T-cell (primary cell): Measurements from ENCODE around the gene KCNJ8. TPM values are rescaled to one million over a fixed set of nuclear protein-coding genes. Genes with fewer than 3 reads are reported as not detected.
A peak's percentile ranks its signal among the peaks of the same experiment; 100 is the strongest.

Experiments
- ATAC-seq, 4 experiments: fragments of 200-7000 bp in 3 of 4; fragments of 150-1000 bp in 1 of 4; cut with Tn5 transposase; replicated peaks in 1 of 4; 1 replicate in 3 of 4; 2 replicates in 1 of 4; pipeline ENCODE4 v1.10.0; 2021; ENCODE audit warnings: moderate library complexity in 3 of 4, mild to moderate bottlenecking in 2 of 4, moderate number of reproducible peaks in 1 of 4
- CTCF ChIA-PET, 2 donors: fragments of 300-600 bp; sonication (Branson Sonifier 250); formaldehyde crosslinking; loops; one replicate each; lab custom pipeline; 2022; ENCODE audit warnings: antibody characterized with exemption in 2 of 2; lab: Charles Lee
- POLR2A ChIA-PET, 2 donors: fragments of 300-600 bp; sonication (Branson Sonifier 250); formaldehyde crosslinking; loops; one replicate each; lab custom pipeline; 2022; ENCODE audit warnings: antibody characterized with exemption in 2 of 2; lab: Charles Lee
- DNase-seq, 35 experiments: peaks; one replicate each; pipeline versions ENCODE4 v3.0.0 to v3.0.0-alpha.2; 2013 to 2023
- H3K27ac ChIP-seq: one replicate; pipeline ENCODE4 v1.5.1; 2013; ENCODE audit warnings: low read length
- H3K27me3 ChIP-seq, 2 experiments: replicated peaks in 1 of 2; 1 replicate in 1 of 2; 2 replicates in 1 of 2; pipeline versions ENCODE4 v1.6.1 to v1.7.0; 2013; ENCODE audit warnings: low read length in 1 of 2, mixed read lengths in 1 of 2; ENCODE audit not compliant: control insufficient read depth in 2 of 2, insufficient read depth in 2 of 2; ENCODE audit errors: extremely low read depth in 1 of 2
- H3K36me3 ChIP-seq, 2 donors: 1 replicate in 1 of 2; 2 replicates in 1 of 2; pipeline versions ENCODE4 v1.6.1 to v1.7.0; 2013; ENCODE audit warnings: low read length in 1 of 2; ENCODE audit not compliant: control insufficient read depth in 2 of 2, insufficient read depth in 1 of 2; ENCODE audit errors: extremely low read depth in 1 of 2
- H3K4me1 ChIP-seq, 2 experiments: 1 replicate in 1 of 2; 2 replicates in 1 of 2; pipeline versions ENCODE4 v1.6.1 to v1.7.0; 2013; ENCODE audit warnings: low read length in 2 of 2, mixed read lengths in 1 of 2; ENCODE audit not compliant: insufficient read depth in 2 of 2, control insufficient read depth in 1 of 2; ENCODE audit errors: extremely low read depth in 1 of 2
- H3K4me3 ChIP-seq, 2 donors: 1 replicate in 1 of 2; 2 replicates in 1 of 2; pipeline versions ENCODE4 v1.5.1 to v1.7.0; 2013; ENCODE audit warnings: mild to moderate bottlenecking in 2 of 2, low read length in 1 of 2, moderate library complexity in 1 of 2; ENCODE audit not compliant: control insufficient read depth in 1 of 2; ENCODE audit errors: extremely low read depth in 1 of 2
- H3K9me3 ChIP-seq: 2 replicates; pipeline ENCODE4 v1.7.0; 2013
- H3K27ac Mint-ChIP-seq, 2 donors: one replicate each; pipeline ENCODE4 v1.8.0; 2020 to 2021; ENCODE audit warnings: mild to moderate bottlenecking in 2 of 2, mixed read lengths in 2 of 2
- H3K27me3 Mint-ChIP-seq, 2 donors: one replicate each; pipeline ENCODE4 v1.8.0; 2021 to 2022; ENCODE audit warnings: mixed read lengths in 2 of 2
- H3K36me3 Mint-ChIP-seq: one replicate; pipeline ENCODE4 v1.8.0; 2021; ENCODE audit warnings: mixed read lengths
- H3K4me1 Mint-ChIP-seq, 3 donors: one replicate each; pipeline ENCODE4 v1.8.0; 2020 to 2022; ENCODE audit warnings: mixed read lengths in 3 of 3, mild to moderate bottlenecking in 1 of 3
- H3K4me3 Mint-ChIP-seq, 3 donors: one replicate each; pipeline ENCODE4 v1.8.0; 2020 to 2022; ENCODE audit warnings: mild to moderate bottlenecking in 3 of 3, mixed read lengths in 3 of 3, moderate library complexity in 3 of 3
- H3K9me3 Mint-ChIP-seq, 3 donors: one replicate each; pipeline ENCODE4 v1.8.0; 2020 to 2022; ENCODE audit warnings: mixed read lengths in 3 of 3
- WGBS: methylation state at CpG from one replicate; pipeline ENCODE4 v1.1.5; 2013; ENCODE audit warnings: missing lambda C conversion rate; ENCODE audit not compliant: insufficient coverage; 5-methylcytosine and 5-hydroxymethylcytosine counted together
- total RNA-seq, 35 experiments: library from RNA in 6 of 35; stranded (reverse) in 6 of 35; fragments of 120-200 nt in 1 of 35; gene quantifications; one replicate each; pipeline versions ENCODE4 v1.2.1 to v1.2.4 and lab custom pipeline; 2013 to 2026

The KCNJ8 gene
- total RNA-seq (under 1 TPM in 1 of 5 donors, not detected in 4; 0.41 TPM), total RNA-seq (lab: John Stamatoyannopoulos, UW) (0 to 0.30 (median 0) reads per million in 29 experiments)
- not detected for total RNA-seq (2013)

DNA sequence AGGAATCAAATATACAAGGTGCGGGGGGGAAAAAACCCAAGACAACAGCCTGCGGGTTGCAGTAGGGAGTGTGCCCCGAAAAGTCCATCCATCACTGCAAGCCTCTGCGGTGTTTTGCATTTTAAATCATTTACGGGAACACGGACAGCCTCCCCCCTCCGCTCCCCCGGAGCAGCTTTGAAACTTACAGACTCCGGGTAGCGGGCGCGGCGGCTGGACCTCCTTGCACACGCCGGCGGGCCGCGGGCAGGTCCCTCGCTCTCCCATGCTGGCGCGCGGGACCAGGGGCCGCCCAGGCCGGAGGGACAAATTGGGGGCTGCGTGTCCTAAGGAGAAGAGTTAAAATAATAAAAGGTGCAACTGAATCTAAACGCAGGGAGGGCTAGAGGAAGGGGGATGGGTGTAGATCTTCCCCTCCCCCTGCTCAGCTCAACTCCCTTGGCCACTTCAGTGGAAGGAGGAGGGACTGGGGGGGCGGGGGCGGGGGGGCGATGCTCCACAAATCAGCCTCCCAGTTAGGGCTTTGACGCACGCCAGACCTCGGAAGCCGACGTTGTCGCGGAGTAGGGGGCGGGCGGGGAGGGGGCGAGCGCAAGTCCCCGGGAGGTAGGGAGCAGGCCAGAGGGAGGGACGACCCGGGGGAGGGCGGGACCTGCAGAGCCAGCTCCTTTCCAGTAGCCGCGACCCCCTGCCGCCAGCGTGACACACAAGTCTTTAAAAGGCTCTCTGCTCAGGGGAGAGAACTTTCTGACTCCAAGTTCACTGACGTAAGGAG, at the start of gene KCNJ8:
Gene KCNJ8, minus strand, starts transcription at position 349 of the 775 bp plus-strand sequence. CDS start 1,090 bp downstream, outside the sequence.
- POLR2A ChIA-PET, result no interaction called here
- ATAC-seq (peak in 2 of 4 experiments; percentile 19 to 56), DNase-seq (peak in 2 of 35 experiments; percentile 1 to 6)
- Histone ChIP-seq H3K27me3 (peaks cover 5 to 17% of the 10 kb centered on the region in 2 experiments), H3K4me1 (peaks cover 0 to 8% of the 10 kb centered on the region in 2 experiments), H3K4me3 (peak within 1 kb of the TSS in 1 of 2 donors; percentile 27), H3K9me3 (no peaks in the 10 kb centered on the region), H3K27ac (no peak within 1 kb of the TSS), H3K36me3 (no peaks in the 10 kb centered on the region)
- Mint-ChIP-seq H3K27me3 (peaks cover 44 to 54% of the 10 kb centered on the region in 2 donors), H3K36me3 (no peaks in the 10 kb centered on the region), H3K4me3 (peak within 1 kb of the TSS; percentile 39 to 66 (median 53)), H3K4me1 (peaks cover 10 to 20% (median 14%) of the 10 kb centered on the region in 3 donors), H3K9me3 (no peaks in the 10 kb centered on the region), H3K27ac (peak within 1 kb of the TSS in 1 of 2 donors; percentile 8)
- CTCF ChIA-PET, result no interaction called here
- WGBS, result 2% methylated on average over 29 of the region's 49 CpGs

DNA sequence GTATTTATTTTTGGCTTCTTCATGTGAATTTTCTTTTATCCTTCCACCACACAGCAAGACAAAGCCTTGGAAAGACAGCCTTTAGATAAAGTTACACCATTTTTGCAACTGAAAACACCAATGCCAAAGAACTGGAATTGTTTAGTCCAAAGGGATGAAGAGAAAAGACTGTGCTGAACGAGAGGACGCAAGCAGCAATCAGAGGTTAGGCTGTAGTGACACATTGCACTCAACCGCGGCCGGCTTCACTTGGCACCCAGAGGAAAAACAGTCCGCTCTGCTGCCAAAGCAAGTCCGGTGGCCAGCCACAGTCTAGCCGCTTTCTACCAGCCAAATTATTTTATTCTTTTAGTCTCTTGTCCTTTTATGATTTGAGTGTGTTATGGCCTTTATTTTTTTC, 49.1 kb upstream of the KCNJ8 start:
- POLR2A ChIA-PET, result no interaction called here
- DNase-seq (no peak), ATAC-seq (no peak)
- no peaks in the 10 kb centered on the region for H3K4me1 Mint-ChIP-seq
- CTCF ChIA-PET, result no interaction called here
- H3K27ac ChIP-seq, result no peak overlapping the region
- H3K4me3 ChIP-seq, result no peak overlapping the region
- WGBS, result no CpG with 5 or more reads among the region's 8 CpGs
- H3K9me3 Mint-ChIP-seq, result no peaks in the 10 kb centered on the region
- H3K27me3 ChIP-seq, result no peaks in the 10 kb centered on the region
- no peak overlapping the region for H3K27ac Mint-ChIP-seq
- H3K9me3 ChIP-seq, result no peaks in the 10 kb centered on the region
- no peak overlapping the region for H3K4me3 Mint-ChIP-seq
- H3K36me3 Mint-ChIP-seq, result no peaks in the 10 kb centered on the region
- peaks cover 4 to 12% of the 10 kb centered on the region in 2 donors for H3K27me3 Mint-ChIP-seq
- H3K36me3 ChIP-seq, result no peaks in the 10 kb centered on the region
- H3K4me1 ChIP-seq, result no peaks in the 10 kb centered on the region

DNA sequence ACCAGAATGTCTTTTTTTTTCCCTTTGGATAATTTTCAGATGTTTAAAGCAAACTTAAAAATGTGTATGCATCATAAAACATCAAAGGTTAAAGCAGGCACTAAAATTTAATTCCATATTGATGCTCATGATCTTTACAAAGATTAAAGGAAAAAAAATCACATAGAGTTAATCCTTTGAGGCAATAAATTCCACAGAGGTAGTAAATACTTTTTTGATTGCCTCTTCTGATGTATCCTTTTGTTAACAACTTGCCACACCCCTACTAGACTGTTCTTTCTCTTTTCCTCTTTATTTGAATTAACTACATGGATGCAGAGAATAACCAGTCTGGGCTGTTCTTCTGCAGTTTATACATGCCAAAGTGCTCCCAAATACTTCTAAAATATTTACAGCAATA, 45.2 kb upstream of the KCNJ8 start:
- no peaks in the 10 kb centered on the region for H3K9me3 Mint-ChIP-seq
- CTCF ChIA-PET, result no interaction called here
- H3K4me1 ChIP-seq, result no peaks in the 10 kb centered on the region
- H3K4me1 Mint-ChIP-seq, result no peaks in the 10 kb centered on the region
- no peaks in the 10 kb centered on the region for H3K36me3 Mint-ChIP-seq
- no peak overlapping the region for H3K4me3 Mint-ChIP-seq
- no peaks in the 10 kb centered on the region for H3K9me3 ChIP-seq
- H3K36me3 ChIP-seq, result no peaks in the 10 kb centered on the region
- no peak for DNase-seq
- no peak overlapping the region for H3K27ac Mint-ChIP-seq
- no peak overlapping the region for H3K27ac ChIP-seq
- H3K27me3 ChIP-seq, result no peaks in the 10 kb centered on the region
- peaks cover 2 to 16% of the 10 kb centered on the region in 2 donors for H3K27me3 Mint-ChIP-seq
- POLR2A ChIA-PET, result no interaction called here
- no peak for ATAC-seq
- H3K4me3 ChIP-seq, result no peak overlapping the region

DNA sequence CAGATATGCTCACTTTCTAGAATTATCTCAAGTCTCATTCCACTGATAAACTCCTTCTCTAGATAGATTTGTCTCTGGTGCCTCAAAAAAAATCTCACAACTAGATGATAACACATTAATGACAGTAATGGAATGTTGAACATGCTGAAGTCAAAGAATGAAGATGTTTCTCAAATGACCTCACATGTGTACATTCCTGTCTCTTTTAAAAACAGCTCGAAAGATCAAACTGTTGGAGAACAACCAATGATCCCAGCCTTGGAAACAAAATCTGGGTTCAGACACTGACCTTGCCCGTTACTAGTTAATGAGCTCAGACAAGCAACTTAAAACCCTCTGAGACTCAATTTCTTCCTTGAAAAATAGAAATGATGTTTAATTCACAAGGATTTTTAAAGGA, 44.7 kb upstream of the KCNJ8 start:
- Histone ChIP-seq H3K9me3 (no peaks in the 10 kb centered on the region), H3K4me3 (no peak overlapping the region), H3K36me3 (no peaks in the 10 kb centered on the region), H3K27me3 (no peaks in the 10 kb centered on the region), H3K4me1 (no peaks in the 10 kb centered on the region), H3K27ac (no peak overlapping the region)
- peaks cover 0 to 16% of the 10 kb centered on the region in 2 donors for H3K27me3 Mint-ChIP-seq
- H3K4me1 Mint-ChIP-seq, result no peaks in the 10 kb centered on the region
- POLR2A ChIA-PET, result interaction anchor here in 1 of 2 donors (0.7 kb wide), 1 partner anchor 17 kb away, joined by 6 read pairs; no protein-coding TSS in a partner anchor
- H3K27ac Mint-ChIP-seq, result no peak overlapping the region
- H3K4me3 Mint-ChIP-seq, result no peak overlapping the region
- DNase-seq (no peak), ATAC-seq (no peak)
- no peaks in the 10 kb centered on the region for H3K36me3 Mint-ChIP-seq
- CTCF ChIA-PET, result no interaction called here
- no peaks in the 10 kb centered on the region for H3K9me3 Mint-ChIP-seq
- 60% methylated on average over 1 of the region's 2 CpGs for WGBS

DNA sequence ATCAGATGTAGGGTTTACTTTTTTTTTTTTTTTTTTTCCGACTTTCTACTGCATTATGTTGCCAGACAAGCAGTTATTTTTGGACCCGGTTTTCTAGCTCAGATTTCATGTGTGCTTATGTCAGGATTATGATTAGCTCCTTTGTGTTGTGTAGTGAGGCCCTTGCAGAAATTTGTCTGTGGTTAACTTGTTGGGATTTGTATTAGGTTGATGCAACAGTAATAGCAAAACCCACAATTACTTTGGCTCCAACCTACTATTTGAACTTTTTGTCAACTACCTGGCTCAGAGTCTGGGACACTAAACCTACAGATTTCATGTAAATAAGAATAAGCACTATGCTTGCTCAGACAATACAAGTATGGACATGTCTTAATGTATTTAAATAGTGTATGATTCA, 44.1 kb upstream of the KCNJ8 start:
- Histone ChIP-seq H3K4me3 (no peak overlapping the region), H3K27me3 (no peaks in the 10 kb centered on the region), H3K27ac (no peak overlapping the region), H3K36me3 (no peaks in the 10 kb centered on the region), H3K9me3 (no peaks in the 10 kb centered on the region), H3K4me1 (no peaks in the 10 kb centered on the region)
- no peak overlapping the region for H3K4me3 Mint-ChIP-seq
- peaks cover 0 to 16% of the 10 kb centered on the region in 2 donors for H3K27me3 Mint-ChIP-seq
- no CpG with 5 or more reads among the region's 2 CpGs for WGBS
- H3K4me1 Mint-ChIP-seq, result no peaks in the 10 kb centered on the region
- no peak overlapping the region for H3K27ac Mint-ChIP-seq
- no peaks in the 10 kb centered on the region for H3K9me3 Mint-ChIP-seq
- CTCF ChIA-PET, result interaction anchor here in 1 of 2 donors (0.7 kb wide), 1 partner anchor 9 kb away, joined by 4 read pairs; no protein-coding TSS in a partner anchor
- no peaks in the 10 kb centered on the region for H3K36me3 Mint-ChIP-seq
- no peak for ATAC-seq
- no peak for DNase-seq
- POLR2A ChIA-PET, result interaction anchor here in 1 of 2 donors (0.6 to 0.7 kb wide), 2 partner anchors 17 to 50 kb away, joined by 4 to 6 read pairs; no protein-coding TSS in a partner anchor

DNA sequence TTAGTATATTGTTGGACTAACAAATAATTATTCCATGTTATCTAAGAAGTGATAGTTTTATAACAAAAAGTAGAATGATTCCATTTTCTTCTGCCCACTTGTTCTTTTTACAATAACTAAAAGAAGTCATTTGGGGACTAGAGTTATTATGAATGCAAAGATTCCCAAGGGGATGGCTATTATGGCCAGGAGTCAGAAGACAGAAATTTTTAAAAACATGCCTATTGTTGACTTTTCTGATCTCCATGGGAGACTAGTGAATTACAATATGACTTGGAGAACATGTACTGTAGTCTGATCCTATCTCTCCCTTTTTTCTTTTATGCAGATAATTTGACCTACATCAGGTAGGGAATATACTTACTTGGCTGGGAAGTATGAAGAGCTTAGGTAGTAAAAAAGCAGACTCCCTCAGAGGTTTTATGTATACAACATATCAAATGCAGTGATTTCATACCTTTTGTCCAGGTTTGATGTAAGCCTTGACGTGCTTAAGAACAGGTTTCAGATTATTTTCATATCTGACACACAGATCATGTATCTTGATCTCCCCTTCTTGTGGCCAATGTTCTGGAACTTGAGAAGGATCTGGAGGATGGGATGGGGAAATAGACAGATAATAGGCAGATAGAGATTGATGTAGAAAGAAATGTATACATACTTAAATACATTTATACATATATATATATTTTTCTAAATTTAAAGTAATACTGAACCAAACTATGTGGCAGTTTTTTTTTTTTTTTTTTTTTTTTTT, 41.0 kb upstream of the KCNJ8 start:
- WGBS, result no CpG with 5 or more reads among the region's 1 CpG
- Mint-ChIP-seq H3K4me1 (no peaks in the 10 kb centered on the region), H3K27me3 (peaks cover 0 to 12% of the 10 kb centered on the region in 2 donors), H3K27ac (no peak overlapping the region), H3K36me3 (no peaks in the 10 kb centered on the region), H3K9me3 (peaks cover under 1 to 3% (median 2%) of the 10 kb centered on the region in 3 donors), H3K4me3 (no peak overlapping the region)
- POLR2A ChIA-PET, result no interaction called here
- H3K4me3 ChIP-seq, result no peak overlapping the region
- H3K27me3 ChIP-seq, result no peaks in the 10 kb centered on the region
- no peaks in the 10 kb centered on the region for H3K9me3 ChIP-seq
- no peaks in the 10 kb centered on the region for H3K36me3 ChIP-seq
- ATAC-seq (no peak), DNase-seq (no peak)
- H3K27ac ChIP-seq, result no peak overlapping the region
- CTCF ChIA-PET, result no interaction called here
- H3K4me1 ChIP-seq, result no peaks in the 10 kb centered on the region
